Measurements from ENCODE around the gene CRAT.

GRCh38 chr9:129084087-129084486 is 26.5 kb downstream of the CRAT start:
- no peak for TF ChIP-seq CTCF (conservative IDR thresholded peaks at IDR 0.05; ENCODE audit: low read depth, low read length)
- no peak for TF ChIP-seq EZH2 (IDR thresholded peaks at IDR 0.05; ENCODE audit: borderline replicate concordance, low read depth, low read length, poor library complexity, severe bottlenecking)

Data from A673 (cell line).